Prostate gland (tissue), 2 donors: ENCODE results near the gene TADA2A.
"Not testable (repeated sequence)": the region's sequence is repeated elsewhere in the genome, so short reads cannot be mapped to it uniquely, and the experiment has no call there.

ENCODE experiments used
- POLR2A ChIP-seq: fragments of 450-650 bp; IDR thresholded peaks from one replicate; pipeline ENCODE4 v1.6.1; 2016; ENCODE audit warnings: antibody characterized with exemption, mild to moderate bottlenecking
- POLR2AphosphoS5 ChIP-seq: sonication (generic); formaldehyde crosslinking; IDR thresholded peaks from one replicate; pipeline ENCODE4 v1.6.1; 2017; ENCODE audit warnings: antibody characterized with exemption
- TF ChIP-seq, protein P1 (sequence below), 4 experiments: fragments of 200-600 bp in 2 of 4; fragments of 450-650 bp in 2 of 4; sonication (generic) in 2 of 4; IDR thresholded peaks; 1 replicate in 3 of 4; 2 replicates in 1 of 4; pipeline ENCODE4 v1.5.1; 2016 to 2019; ENCODE audit warnings: antibody characterized with exemption in 4 of 4, mild to moderate bottlenecking in 2 of 4, moderate library complexity in 2 of 4

DNA sequence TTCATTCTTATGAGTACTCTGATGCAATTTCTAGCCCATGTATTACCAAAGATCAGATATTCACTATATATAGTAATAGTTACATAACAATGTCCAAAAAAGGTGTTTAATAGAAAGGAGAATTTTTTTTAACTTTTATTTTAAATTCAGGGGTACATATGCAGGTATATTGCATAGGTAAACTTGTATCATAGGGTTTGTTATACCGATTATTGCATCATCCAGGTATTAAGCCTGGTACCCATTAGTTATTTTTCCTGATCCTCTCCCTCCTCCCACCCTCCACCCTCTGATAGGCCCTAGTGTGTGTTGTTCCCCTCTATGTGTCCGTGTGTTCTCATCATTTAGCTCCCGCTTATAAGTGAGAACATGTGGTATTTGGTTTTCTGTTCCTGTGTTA, 51.1 kb downstream of the TADA2A start:
- TF ChIP-seq, protein P1, sequence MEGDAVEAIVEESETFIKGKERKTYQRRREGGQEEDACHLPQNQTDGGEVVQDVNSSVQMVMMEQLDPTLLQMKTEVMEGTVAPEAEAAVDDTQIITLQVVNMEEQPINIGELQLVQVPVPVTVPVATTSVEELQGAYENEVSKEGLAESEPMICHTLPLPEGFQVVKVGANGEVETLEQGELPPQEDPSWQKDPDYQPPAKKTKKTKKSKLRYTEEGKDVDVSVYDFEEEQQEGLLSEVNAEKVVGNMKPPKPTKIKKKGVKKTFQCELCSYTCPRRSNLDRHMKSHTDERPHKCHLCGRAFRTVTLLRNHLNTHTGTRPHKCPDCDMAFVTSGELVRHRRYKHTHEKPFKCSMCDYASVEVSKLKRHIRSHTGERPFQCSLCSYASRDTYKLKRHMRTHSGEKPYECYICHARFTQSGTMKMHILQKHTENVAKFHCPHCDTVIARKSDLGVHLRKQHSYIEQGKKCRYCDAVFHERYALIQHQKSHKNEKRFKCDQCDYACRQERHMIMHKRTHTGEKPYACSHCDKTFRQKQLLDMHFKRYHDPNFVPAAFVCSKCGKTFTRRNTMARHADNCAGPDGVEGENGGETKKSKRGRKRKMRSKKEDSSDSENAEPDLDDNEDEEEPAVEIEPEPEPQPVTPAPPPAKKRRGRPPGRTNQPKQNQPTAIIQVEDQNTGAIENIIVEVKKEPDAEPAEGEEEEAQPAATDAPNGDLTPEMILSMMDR (IDR thresholded peaks at IDR 0.05), result not testable (repeated sequence)
- TF ChIP-seq POLR2AphosphoS5, POLR2A: not testable (repeated sequence)
